Stimulated activated naive CD4-positive, alpha-beta T cell treated with Interleukin-2 at 50 U/mL for 16 hours (primary cell): Measurements from ENCODE around the gene ADGRG1.
"Not testable (repeated sequence)": the region's sequence is repeated elsewhere in the genome, so short reads cannot be mapped to it uniquely, and the experiment has no call there.

Experiments used
- DNase-seq: peaks from one replicate; lab custom pipeline; 2025; lab: John Stamatoyannopoulos, UW

The ADGRG1 gene

DNA sequence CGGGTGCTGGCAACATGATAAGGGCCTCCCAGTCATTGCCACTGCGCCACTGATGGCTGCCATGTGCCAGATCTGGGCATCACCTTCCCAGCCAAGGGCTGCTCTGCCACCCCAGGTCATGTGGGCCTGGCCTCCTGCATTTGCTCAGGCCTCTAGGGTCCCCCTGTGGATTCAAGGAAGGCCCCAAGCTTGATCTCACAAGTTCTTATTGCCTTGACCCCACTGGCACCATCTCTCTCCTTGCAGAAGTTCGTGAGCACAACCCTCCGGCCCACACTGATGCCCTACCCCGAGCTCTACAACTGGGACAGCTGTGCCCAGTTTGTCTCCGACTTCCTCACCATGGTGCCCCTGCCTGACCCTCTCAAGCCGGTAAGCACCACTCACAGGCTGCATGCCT lies 71.5 kb downstream of the ADGRG1 start:
- no peak for DNase-seq

GRCh38 chr16:57700781-57701551 lies 72.5 kb downstream of the ADGRG1 start:
- no peak for DNase-seq

DNA sequence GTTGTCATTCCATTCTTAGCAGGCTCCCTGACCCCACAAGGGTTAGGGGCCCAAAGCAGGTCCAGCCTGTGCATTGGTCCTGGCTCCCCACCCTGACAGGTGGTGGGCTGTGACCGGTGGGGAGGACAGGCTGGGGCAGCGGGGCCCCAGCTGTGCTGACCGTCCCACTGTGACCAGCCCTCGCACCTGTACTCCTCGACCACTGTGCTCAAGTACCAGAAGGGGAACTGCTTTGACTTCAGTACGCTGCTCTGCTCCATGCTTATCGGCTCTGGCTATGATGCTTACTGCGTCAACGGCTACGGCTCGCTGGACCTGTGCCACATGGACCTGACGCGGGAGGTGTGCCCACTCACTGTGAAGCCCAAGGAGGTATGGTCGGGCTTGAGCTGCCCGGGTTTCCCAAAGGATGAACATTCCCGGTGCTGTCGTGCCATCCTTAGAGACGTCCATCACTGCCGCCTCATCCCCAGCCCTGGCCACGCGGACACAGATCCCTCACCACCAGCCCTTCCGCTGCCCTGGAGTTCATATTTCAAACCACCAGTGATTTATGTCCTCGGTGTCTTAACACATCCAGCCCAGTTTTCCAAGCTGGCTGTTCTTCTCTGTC lies 73.4 kb downstream of the ADGRG1 start:
- no peak for DNase-seq

GRCh38 chr16:57703416-57704010 lies 75.1 kb downstream of the ADGRG1 start:
- DNase-seq: no peak

DNA sequence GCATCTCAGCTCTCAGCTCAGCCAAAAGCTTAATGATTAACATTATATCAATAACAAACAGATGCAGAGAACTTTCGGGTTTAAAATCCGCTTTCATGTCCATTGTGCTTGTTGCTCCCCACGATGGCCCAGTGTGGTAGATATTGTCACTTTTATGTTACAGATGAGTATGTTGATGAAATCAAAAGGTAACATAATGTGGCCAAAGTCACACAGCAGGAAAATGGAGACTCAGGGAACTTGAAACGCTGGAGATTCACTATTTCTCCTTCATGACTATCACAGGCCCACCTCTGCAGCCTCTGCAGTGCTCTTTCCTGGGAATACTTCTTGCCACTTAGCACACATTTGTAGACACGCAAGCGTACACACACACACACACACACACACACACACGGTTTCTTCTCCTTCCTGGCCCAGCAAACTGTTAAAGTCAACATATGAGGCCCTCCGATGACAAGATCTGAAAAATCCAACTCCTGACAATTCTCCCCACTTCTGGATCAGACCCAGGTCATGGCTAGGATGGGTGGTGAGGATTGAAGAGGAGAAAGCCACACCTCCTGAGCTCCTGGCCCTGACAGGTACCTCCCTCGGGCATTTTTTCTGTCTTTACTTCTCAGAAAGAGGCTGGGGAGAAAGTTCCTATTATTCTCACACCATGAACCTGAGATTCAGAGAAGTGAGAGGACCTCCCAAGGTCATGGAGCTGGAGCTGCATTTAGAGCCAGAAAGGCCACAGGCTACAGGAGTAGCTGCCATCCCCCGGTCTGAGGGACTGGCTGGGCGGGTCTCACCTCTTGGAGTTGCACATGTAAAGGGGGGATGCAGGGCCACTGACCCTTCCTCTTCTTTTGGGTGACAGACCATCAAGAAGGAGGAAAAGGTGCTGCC lies 75.8 kb downstream of the ADGRG1 start:
- DNase-seq: no peak

- no peak for DNase-seq
Observed at GRCh38 chr16:57704905-57705852, 76.7 kb downstream of the ADGRG1 start.

- DNase-seq: no peak
Observed at GRCh38 chr16:57706717-57707116, 78.3 kb downstream of the ADGRG1 start.

- no peak for DNase-seq
Observed at GRCh38 chr16:57707331-57707730, 78.9 kb downstream of the ADGRG1 start.

DNA sequence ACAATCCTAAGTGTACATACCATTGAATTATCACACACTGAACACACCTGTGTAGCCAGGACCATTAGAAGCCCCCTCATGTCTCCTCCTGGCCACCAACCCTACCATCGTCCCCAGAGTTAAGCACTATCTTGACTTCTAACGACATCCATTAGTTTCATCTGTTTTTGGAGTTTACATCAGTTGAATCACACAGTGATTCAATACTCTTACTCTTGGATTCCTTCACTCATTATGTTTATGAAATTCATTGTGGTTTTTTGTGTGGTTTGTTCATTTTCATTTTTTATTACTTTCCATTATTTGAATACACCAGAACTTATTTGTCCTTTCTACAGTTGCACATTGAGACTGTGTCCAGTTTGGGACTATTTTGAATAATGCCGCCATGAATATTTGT lies 79.7 kb downstream of the ADGRG1 start:
- DNase-seq: no peak

DNA sequence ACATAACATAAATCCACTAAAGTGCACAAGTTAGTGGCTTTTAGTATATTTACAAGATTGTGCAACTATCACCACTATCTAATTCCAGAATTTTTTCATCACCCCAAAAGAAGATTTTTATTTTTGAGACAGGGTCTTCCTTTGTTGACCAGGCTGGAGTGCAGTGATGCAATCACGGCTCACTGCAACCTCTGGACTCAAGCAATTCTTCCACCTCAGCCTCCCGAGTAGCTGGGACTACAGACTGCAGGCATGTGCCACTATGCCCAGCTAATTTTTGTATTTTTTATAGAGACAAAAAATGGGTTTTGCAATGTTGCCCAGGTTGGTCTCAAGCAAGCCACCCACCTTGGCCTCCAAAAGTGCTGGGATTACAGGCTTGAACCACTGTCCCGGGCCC lies 81.2 kb downstream of the ADGRG1 start:
- no peak for DNase-seq

DNA sequence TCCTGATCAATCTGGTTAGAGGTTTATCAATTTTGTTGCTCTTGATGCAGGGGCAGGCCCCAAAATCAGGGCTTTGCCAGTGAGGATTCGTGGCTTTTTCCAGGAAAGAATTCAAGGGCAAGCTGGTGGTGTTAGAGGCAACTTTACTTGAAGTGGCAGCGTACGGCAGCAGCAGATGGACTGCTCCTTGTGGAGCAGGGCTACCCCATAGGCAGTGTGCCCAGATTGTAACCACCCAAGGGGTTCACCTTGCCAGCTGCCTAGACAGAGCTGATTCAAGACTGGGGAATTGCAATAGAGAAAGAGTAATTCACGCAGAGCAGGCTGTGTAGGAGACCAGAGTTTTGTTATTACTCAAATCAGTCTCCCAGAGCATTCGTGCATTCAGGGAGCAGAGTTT lies 82.9 kb downstream of the ADGRG1 start:
- DNase-seq: no peak

GRCh38 chr16:57711993-57712392 lies 83.6 kb downstream of the ADGRG1 start:
- DNase-seq: no peak

DNA sequence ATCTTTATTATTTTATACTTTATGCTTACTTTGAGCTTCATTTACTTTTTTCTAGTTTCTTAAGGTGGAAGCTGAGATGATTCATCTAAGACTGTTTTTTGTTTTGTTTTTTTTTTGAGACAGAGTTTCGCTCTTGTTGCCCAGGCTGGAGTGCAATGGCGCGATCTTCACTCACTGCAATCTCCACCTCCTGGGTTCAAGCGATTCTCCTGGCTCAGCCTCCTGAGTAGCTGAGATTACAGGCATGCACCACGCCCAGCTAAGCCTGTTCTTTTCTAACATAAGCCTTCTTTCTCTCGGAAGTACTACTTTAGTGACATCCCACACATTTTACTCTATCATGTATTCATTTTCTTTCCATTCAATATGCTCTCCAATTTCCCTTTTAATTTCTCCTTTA lies 84.1 kb downstream of the ADGRG1 start:
- not testable (repeated sequence) for DNase-seq

DNA sequence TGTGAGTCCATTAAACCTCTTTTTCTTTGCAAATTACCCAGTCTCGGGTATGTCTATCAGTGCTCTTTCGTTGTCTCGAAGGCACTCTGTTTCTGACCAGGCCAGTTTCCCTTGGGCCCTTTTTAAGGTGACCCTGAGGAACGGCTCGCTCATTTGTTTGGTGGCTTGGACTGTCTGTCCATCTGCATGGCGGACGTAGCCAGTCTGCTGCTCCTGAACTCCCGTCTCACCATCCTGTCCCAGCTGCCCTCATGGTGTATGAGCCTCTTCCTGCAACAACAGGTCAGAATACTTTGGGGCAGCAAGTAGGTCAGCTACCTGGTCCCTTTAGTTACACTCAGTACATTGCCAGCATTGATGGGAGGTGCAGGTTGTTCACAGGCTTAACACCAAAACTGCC lies 85.2 kb downstream of the ADGRG1 start:
- DNase-seq: no peak

- DNase-seq: no peak
Observed at GRCh38 chr16:57714047-57714446, 85.6 kb downstream of the ADGRG1 start.
